Measurements from ENCODE around the gene ST6GALNAC5. TPM values are rescaled to one million over a fixed set of nuclear protein-coding genes. Genes with fewer than 3 reads are reported as not detected.
"Not testable (repeated sequence)": the region's sequence is repeated elsewhere in the genome, so short reads cannot be mapped to it uniquely, and the experiment has no call there.

The ST6GALNAC5 gene
- polyA plus RNA-seq (ENCODE audit: insufficient read depth in 1 of 5, insufficient read length in 5 of 5, low replicate concordance in 1 of 5): 10 to 100 TPM in 2 of 5 donors, 1 to 10 TPM in 3; 8.6 to 16.3 (median 9.7) TPM
- long read RNA-seq, donor 1, partial matches to known transcripts: 0 of 3 reads
- long read RNA-seq, donor 1, other reads (novel, unspliced or antisense): 0 of 3 reads
- long read RNA-seq, donor 2, partial matches to known transcripts: 0 of 2 reads
- long read RNA-seq, donor 2, other reads (novel, unspliced or antisense): 0 of 2 reads
- long read RNA-seq, donor 3, partial matches to known transcripts: 0 of 6 reads
- long read RNA-seq, donor 3, other reads (novel, unspliced or antisense): 0 of 6 reads
- long read RNA-seq, donor 4, partial matches to known transcripts: 0 of 2 reads
- long read RNA-seq, donor 4, other reads (novel, unspliced or antisense): 0 of 2 reads
- long read RNA-seq, donor 5, partial matches to known transcripts: 0 of 3 reads
- long read RNA-seq, donor 5, other reads (novel, unspliced or antisense): 0 of 3 reads
- long read RNA-seq, donor 6, transcript ST6GALNAC5-202 (5 exons, 3,751 nt): major isoform, 7 of 9 reads
- long read RNA-seq, donor 6, partial matches to known transcripts: 0 of 9 reads
- long read RNA-seq, donor 6, other reads (novel, unspliced or antisense): 0 of 9 reads
- long read RNA-seq, donor 7, partial matches to known transcripts: 0 of 2 reads
- long read RNA-seq, donor 7, other reads (novel, unspliced or antisense): 0 of 2 reads
- long read RNA-seq, donor 8: 0 reads

GRCh38 chr1:76867342-76868130, at the start of gene ST6GALNAC5:
Gene ST6GALNAC5 (plus strand): TSS chr1:76867480.
- DNase-seq: peak; percentile 25 to 35

GRCh38 chr1:76820028-76820427, 47.3 kb upstream of the ST6GALNAC5 start:
- DNase-seq: no peak

- not testable (repeated sequence) for DNase-seq
Measured at GRCh38 chr1:76822961-76823360, 44.3 kb upstream of the ST6GALNAC5 start.

GRCh38 chr1:76824106-76824505, 43.2 kb upstream of the ST6GALNAC5 start:
- no peak for DNase-seq

DNA sequence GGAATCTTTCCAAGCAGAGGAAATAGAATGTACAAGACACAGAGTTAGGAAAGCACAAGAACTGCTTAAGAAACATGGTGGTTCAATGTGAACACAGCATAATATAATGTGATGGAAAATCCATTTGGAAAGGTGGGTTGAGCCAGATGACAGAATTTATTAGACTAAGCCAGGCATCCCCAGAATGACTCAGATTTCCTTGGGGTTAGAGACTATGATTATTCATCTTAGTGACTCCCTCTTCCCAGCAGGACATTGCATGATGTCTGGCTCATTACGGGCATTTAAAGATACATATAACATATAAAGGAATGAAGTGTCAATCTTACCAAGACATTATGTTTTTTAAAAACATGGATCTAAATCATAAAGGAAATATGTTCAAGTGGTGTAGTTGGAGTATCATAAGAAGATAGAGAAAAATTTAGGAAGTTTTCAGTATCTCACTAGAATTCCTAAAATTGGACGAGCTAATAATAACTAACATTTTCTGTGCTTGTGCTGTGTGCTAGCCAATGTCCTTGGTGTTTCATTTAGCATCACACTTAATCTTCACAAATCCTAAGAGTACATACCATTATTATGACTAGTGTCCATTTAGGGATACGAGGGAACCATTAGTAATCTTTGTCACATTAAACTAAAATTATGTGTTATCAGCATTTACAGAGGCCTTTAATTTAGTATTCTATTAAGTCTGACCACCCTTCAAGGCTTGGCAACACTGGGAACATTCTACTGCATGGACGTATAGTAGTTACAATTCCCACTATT, 41.0 kb upstream of the ST6GALNAC5 start:
- DNase-seq: peak; percentile 45 to 61

DNA sequence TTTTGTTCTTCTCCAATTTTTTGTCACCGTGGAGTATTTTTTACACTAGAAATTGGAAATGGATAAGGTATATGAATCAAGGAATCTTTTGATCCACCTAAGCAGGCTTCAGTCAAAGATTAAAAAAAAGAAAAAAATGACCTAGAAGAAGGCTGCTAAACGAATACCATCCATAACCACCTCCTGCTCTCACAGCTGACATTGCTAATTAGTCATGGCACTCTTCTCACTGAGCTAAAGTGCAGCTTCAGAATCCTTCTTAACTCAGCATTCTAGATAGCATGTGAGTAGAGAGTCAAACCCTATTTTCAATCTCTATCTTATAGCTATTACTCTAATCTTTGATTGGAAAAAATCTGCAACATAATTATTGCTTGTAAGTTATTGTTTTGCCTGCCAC, 40.2 kb upstream of the ST6GALNAC5 start:
- DNase-seq: no peak

- DNase-seq: no peak
Measured at GRCh38 chr1:76830373-76830772, 36.9 kb upstream of the ST6GALNAC5 start.

DNA sequence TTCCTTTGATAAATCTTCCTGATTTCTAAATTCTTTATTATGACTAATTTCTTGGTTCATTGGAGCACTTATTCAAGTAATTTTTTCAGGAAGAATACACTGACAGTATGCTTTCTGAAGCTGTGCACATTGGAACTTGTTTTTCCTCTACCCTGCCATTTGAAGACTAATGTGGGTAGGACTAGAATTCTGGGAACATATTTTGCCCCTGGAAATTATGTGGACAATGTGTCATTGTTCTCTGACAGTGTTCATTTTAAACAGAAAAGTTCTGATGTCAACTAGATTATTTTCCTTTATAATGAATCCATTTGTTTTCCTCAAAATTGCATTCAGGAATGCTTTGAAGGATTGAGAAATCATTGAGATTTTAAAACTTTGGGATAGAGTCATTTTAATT, 34.8 kb upstream of the ST6GALNAC5 start:
- no peak for DNase-seq

GRCh38 chr1:76833151-76833550, 34.1 kb upstream of the ST6GALNAC5 start:
- no peak for DNase-seq

DNA sequence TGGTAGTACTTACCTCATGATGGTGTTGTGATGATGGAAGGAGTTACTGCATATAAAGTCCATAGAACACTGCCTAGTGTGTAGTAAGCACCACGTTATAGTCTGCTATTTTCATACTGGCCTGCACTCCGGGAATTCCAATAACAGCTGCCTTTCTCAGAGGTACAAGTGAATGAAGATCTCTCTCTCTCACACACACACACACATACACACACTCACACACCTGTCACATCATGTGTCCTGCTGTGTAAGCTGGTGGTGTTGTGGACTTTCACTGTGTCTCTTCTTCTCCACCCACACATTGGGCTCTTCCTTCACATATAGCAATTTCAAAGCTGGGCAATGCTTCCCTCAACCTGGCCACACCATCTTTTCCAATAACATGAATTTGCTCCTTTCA, 33.4 kb upstream of the ST6GALNAC5 start:
- no peak for DNase-seq

GRCh38 chr1:76835203-76835602, 32.1 kb upstream of the ST6GALNAC5 start:
- DNase-seq: no peak

DNA sequence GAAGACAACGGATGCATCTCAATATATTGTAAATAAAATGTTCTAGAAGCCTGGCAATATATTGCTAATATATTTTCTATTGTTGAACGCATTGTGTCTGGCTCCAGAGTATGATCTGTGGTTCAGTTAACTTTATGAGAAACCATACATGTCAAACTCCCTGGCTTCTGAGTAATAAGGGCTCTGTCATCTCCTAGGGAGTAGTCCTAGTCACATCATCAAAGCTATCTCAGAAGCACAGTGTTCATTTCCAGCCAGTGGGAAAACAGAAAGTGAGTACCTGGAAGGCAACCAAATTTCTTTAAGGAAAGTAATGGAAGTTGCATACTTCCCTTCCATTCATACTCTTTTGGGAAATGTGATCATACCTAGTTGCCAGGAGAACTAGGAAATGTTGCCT, 27.0 kb upstream of the ST6GALNAC5 start:
- DNase-seq: no peak

DNA sequence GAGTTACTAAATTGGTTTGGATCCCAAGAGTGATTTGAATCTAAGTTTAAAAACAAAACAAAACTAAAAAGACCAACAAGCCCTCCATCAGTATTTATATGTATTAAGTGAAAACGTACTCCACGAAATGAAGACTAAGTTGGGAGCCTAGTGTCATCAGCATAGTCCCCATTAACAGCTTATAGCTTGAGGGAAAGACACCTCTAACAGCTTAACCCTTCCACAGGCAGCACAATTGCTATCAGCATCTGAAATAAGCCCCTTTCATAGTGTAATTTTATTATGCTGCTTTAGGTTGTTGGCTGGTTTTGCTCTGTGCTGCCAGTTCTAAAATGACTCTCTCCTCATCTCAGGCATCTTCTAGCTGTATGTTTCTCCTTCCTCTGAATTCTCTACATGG, 25.8 kb upstream of the ST6GALNAC5 start:
- no peak for DNase-seq

DNA sequence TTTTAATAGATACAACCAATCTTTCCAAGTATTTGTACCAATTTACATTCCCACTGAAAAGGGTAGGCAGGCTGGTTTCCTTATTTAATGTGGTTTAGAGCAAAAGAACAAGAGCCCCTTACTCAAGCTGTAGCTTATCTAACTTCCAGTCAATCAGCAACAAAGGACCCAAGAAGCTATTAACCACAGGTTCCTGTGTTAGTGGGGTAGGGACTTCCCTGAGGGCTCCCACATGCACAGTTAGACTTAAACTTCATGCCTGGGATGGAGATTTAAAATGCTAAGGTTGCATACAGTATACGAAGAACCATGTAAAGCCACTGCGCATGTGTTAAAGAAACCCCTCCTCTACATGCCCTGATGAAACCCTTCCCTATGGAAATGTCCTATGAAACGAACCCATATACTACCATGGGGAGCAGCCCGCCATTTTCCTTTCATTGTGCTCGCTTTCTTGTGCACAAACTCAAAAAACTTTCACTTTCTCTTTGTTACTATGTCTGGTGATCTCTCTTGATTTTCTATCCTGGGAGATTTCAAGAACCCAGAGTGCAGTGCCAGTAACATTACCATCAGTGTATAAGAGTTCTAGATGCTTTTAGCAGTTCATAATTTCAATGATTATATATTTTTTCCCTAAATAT, 23.3 kb upstream of the ST6GALNAC5 start:
- DNase-seq: no peak

- DNase-seq: no peak
Measured at GRCh38 chr1:76854255-76854654, 13.0 kb upstream of the ST6GALNAC5 start.

GRCh38 chr1:76856104-76856503, 11.2 kb upstream of the ST6GALNAC5 start:
- DNase-seq: no peak

GRCh38 chr1:76857138-76857537, 10.1 kb upstream of the ST6GALNAC5 start:
- DNase-seq: no peak

DNA sequence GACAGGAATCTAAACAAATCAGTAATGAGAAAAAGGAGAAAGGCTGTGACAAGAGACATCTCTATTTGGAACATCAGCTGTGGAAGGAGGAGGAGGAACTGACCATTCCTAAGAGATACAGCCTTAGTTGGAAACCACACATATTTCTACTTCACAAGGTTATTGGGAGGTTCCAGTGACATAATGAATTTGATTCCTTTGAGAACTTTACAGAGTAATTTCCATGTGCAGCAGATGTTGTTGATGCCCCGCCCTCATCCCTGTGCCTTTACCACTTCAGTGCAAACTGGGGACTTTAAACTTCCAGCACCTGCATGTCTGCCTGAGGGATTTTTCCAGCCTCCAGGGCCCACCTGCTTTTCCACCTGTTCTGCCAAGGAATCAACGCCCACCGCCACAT, 9.3 kb upstream of the ST6GALNAC5 start:
- no peak for DNase-seq

- DNase-seq: no peak
Measured at GRCh38 chr1:76861149-76861548, 6.1 kb upstream of the ST6GALNAC5 start.

GRCh38 chr1:76862447-76862846, 4.8 kb upstream of the ST6GALNAC5 start:
- no peak for DNase-seq

DNA sequence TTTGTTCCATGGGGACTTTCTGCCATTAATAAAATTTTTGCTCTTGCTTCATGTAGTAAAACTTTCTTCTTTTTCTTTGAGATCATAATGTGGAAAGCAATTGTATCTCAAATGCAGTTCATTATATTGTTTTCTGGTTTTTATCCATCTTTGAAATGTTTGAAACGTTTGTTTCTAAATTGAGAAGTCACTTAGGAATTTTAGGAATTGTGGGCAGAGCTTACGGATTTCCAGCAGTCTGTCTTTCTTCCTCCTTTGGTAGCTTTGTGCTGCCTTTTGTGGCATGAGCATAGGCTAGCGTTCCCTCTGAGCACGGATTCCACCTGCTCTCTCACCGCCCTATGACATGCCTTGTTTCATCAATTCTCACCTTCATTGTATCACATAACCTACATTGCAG, 2.9 kb upstream of the ST6GALNAC5 start:
- DNase-seq: no peak
